SK-N-SH treated with all-trans-retinoic acid at 6 μM for 48 hours (cell line): ENCODE data around the gene RNF215.

Experiments used
- ATAC-seq: fragments of 200-7000 bp; cut with Tn5 transposase; 3 replicates; pipeline ENCODE4 v1.9.1; 2020; ENCODE audit warnings: mild to moderate bottlenecking, moderate library complexity
- BACH2 ChIP-seq: fragments of 250-450 bp; sonication (Bioruptor Pico); IDR thresholded peaks from 2 replicates; pipeline ENCODE4 v1.9.0; 2021; ENCODE audit warnings: mild to moderate bottlenecking, borderline replicate concordance
- CSDC2 ChIP-seq: fragments of 250-450 bp; sonication (Bioruptor Pico); IDR thresholded peaks from 2 replicates; pipeline ENCODE4 v1.5.0; 2020; ENCODE audit warnings: mild to moderate bottlenecking, moderate library complexity
- GLIS3 ChIP-seq: fragments of 250-450 bp; sonication (Bioruptor Pico); IDR thresholded peaks from 2 replicates; pipeline ENCODE4 v1.5.0; 2020; ENCODE audit warnings: mild to moderate bottlenecking, moderate library complexity
- ISL1 ChIP-seq: fragments of 250-450 bp; sonication (Bioruptor Pico); IDR thresholded peaks from 2 replicates; pipeline ENCODE4 v2.1.2; 2022; ENCODE audit warnings: mild to moderate bottlenecking, moderate library complexity
- OSR1 ChIP-seq: fragments of 250-450 bp; sonication (Bioruptor Pico); IDR thresholded peaks from 2 replicates; pipeline ENCODE4 v1.8.0; 2022; ENCODE audit warnings: moderate library complexity, mild to moderate bottlenecking, inconsistent platforms
- SNAI2 ChIP-seq: fragments of 250-450 bp; sonication (Bioruptor Pico); IDR thresholded peaks from 2 replicates; pipeline ENCODE4 v1.5.0; 2020; ENCODE audit warnings: mild to moderate bottlenecking, moderate library complexity
- TCF4 ChIP-seq: fragments of 250-450 bp; sonication (Bioruptor Pico); IDR thresholded peaks from 2 replicates; pipeline ENCODE4 v1.8.0; 2021; ENCODE audit warnings: mild to moderate bottlenecking, moderate library complexity, borderline replicate concordance
- ZFP3 ChIP-seq: fragments of 250-450 bp; sonication (Bioruptor Pico); IDR thresholded peaks from 2 replicates; pipeline ENCODE4 v1.5.0; 2020; ENCODE audit warnings: mild to moderate bottlenecking, moderate library complexity
- ZFP30 ChIP-seq: fragments of 450-650 bp; formaldehyde crosslinking; IDR thresholded peaks from 2 replicates; pipeline ENCODE4 v1.5.0; 2022; ENCODE audit warnings: mild to moderate bottlenecking, moderate library complexity
- ZNF565 ChIP-seq: fragments of 450-650 bp; formaldehyde crosslinking; conservative IDR thresholded peaks from 2 replicates; pipeline ENCODE4 v1.5.0; 2020; ENCODE audit warnings: low read depth, mild to moderate bottlenecking, moderate library complexity
- ZNF70 ChIP-seq: fragments of 450-650 bp; formaldehyde crosslinking; IDR thresholded peaks from 2 replicates; pipeline ENCODE4 v1.5.0; 2020; ENCODE audit warnings: mild to moderate bottlenecking, moderate library complexity
- TF ChIP-seq, protein P1 (sequence below): fragments of 250-450 bp; sonication (Bioruptor Pico); IDR thresholded peaks from 2 replicates; pipeline ENCODE4 v1.8.0; 2021; ENCODE audit warnings: low read depth, mild to moderate bottlenecking, moderate library complexity, borderline replicate concordance
- TF ChIP-seq, protein P2 (sequence below): fragments of 250-450 bp; sonication (Bioruptor Pico); IDR thresholded peaks from 2 replicates; pipeline ENCODE4 v1.5.1; 2020; ENCODE audit warnings: low read depth, mild to moderate bottlenecking, moderate library complexity
- TF ChIP-seq, protein P3 (sequence below): fragments of 250-450 bp; sonication (Bioruptor Pico); IDR thresholded peaks from 2 replicates; pipeline ENCODE4 v1.8.0; 2020; ENCODE audit warnings: mild to moderate bottlenecking, moderate library complexity, borderline replicate concordance
- TF ChIP-seq, protein P4 (sequence below): fragments of 250-450 bp; sonication (Bioruptor Pico); IDR thresholded peaks from 2 replicates; pipeline ENCODE4 v1.5.0; 2020; ENCODE audit warnings: mild to moderate bottlenecking, moderate library complexity

Gene RNF215

DNA sequence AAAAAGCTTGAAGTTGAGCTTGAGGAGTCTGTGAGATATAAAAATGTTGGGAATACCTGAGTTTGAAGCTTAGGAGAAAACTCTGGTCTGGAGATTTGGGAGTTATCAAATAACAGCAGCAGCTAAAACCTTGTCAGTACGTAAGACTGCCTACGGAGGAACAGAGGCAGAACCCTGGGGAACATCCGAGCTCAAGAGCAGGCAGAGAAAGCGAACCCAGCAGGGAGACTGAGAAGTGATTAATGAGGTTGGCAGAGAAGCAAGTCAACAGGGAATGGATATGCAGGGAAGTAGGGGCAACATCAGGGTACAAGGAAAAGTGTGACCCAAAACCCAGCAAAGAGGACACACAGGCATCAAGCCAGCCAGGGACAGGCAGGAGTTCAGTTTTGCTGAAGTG, 25.8 kb upstream of the RNF215 start:
- TF ChIP-seq, protein P1, sequence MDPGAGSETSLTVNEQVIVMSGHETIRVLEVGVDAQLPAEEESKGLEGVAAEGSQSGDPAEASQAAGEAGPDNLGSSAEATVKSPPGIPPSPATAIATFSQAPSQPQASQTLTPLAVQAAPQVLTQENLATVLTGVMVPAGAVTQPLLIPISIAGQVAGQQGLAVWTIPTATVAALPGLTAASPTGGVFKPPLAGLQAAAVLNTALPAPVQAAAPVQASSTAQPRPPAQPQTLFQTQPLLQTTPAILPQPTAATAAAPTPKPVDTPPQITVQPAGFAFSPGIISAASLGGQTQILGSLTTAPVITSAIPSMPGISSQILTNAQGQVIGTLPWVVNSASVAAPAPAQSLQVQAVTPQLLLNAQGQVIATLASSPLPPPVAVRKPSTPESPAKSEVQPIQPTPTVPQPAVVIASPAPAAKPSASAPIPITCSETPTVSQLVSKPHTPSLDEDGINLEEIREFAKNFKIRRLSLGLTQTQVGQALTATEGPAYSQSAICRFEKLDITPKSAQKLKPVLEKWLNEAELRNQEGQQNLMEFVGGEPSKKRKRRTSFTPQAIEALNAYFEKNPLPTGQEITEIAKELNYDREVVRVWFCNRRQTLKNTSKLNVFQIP (CRISPR knock-in tag), result no peak
- TF ChIP-seq, protein P2, sequence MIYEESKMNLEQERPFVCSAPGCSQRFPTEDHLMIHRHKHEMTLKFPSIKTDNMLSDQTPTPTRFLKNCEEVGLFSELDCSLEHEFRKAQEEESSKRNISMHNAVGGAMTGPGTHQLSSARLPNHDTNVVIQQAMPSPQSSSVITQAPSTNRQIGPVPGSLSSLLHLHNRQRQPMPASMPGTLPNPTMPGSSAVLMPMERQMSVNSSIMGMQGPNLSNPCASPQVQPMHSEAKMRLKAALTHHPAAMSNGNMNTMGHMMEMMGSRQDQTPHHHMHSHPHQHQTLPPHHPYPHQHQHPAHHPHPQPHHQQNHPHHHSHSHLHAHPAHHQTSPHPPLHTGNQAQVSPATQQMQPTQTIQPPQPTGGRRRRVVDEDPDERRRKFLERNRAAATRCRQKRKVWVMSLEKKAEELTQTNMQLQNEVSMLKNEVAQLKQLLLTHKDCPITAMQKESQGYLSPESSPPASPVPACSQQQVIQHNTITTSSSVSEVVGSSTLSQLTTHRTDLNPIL (CRISPR knock-in tag), result no peak
- TF ChIP-seq GLIS3 (CRISPR knock-in tag), result no peak
- TF ChIP-seq ISL1 (CRISPR knock-in tag), result no peak
- no peak for TF ChIP-seq ZFP30 (CRISPR knock-in tag)
- no peak for TF ChIP-seq ZNF70
- TF ChIP-seq BACH2, result no peak
- TF ChIP-seq, protein P3, sequence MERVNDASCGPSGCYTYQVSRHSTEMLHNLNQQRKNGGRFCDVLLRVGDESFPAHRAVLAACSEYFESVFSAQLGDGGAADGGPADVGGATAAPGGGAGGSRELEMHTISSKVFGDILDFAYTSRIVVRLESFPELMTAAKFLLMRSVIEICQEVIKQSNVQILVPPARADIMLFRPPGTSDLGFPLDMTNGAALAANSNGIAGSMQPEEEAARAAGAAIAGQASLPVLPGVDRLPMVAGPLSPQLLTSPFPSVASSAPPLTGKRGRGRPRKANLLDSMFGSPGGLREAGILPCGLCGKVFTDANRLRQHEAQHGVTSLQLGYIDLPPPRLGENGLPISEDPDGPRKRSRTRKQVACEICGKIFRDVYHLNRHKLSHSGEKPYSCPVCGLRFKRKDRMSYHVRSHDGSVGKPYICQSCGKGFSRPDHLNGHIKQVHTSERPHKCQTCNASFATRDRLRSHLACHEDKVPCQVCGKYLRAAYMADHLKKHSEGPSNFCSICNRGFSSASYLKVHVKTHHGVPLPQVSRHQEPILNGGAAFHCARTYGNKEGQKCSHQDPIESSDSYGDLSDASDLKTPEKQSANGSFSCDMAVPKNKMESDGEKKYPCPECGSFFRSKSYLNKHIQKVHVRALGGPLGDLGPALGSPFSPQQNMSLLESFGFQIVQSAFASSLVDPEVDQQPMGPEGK (CRISPR knock-in tag), result no peak
- TF ChIP-seq, protein P4, sequence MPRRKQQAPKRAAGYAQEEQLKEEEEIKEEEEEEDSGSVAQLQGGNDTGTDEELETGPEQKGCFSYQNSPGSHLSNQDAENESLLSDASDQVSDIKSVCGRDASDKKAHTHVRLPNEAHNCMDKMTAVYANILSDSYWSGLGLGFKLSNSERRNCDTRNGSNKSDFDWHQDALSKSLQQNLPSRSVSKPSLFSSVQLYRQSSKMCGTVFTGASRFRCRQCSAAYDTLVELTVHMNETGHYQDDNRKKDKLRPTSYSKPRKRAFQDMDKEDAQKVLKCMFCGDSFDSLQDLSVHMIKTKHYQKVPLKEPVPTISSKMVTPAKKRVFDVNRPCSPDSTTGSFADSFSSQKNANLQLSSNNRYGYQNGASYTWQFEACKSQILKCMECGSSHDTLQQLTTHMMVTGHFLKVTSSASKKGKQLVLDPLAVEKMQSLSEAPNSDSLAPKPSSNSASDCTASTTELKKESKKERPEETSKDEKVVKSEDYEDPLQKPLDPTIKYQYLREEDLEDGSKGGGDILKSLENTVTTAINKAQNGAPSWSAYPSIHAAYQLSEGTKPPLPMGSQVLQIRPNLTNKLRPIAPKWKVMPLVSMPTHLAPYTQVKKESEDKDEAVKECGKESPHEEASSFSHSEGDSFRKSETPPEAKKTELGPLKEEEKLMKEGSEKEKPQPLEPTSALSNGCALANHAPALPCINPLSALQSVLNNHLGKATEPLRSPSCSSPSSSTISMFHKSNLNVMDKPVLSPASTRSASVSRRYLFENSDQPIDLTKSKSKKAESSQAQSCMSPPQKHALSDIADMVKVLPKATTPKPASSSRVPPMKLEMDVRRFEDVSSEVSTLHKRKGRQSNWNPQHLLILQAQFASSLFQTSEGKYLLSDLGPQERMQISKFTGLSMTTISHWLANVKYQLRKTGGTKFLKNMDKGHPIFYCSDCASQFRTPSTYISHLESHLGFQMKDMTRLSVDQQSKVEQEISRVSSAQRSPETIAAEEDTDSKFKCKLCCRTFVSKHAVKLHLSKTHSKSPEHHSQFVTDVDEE (CRISPR knock-in tag), result no peak
- no peak for TF ChIP-seq ZFP3
- no peak for ATAC-seq

DNA sequence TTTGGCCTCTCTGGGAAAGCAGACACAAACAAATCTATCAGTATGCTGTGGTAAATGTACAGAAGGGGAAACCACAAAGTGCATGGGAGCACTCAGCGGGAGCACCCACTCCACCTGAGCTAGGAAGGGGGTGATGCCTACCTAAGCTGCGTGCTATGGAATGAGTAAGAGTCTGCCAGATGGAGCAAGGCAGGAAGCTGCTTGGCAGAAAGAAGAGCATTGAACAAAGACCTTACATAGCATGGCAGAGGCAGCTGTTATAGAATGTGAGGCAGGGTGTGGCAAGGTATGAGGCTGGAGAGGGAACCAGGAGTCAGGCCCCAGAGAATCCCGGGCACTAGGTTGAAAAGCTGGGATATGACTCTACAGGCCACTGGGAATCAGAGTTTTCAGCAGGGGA, 24.6 kb upstream of the RNF215 start:
- TF ChIP-seq, protein P2 (CRISPR knock-in tag), result no peak
- no peak for TF ChIP-seq TCF4
- TF ChIP-seq ZNF70, result no peak
- no peak for TF ChIP-seq GLIS3 (CRISPR knock-in tag)
- no peak for TF ChIP-seq ZFP3
- TF ChIP-seq ZNF565 (CRISPR knock-in tag), result no peak
- TF ChIP-seq OSR1 (CRISPR knock-in tag), result no peak
- TF ChIP-seq SNAI2 (CRISPR knock-in tag), result no peak
- ATAC-seq, result no peak

DNA sequence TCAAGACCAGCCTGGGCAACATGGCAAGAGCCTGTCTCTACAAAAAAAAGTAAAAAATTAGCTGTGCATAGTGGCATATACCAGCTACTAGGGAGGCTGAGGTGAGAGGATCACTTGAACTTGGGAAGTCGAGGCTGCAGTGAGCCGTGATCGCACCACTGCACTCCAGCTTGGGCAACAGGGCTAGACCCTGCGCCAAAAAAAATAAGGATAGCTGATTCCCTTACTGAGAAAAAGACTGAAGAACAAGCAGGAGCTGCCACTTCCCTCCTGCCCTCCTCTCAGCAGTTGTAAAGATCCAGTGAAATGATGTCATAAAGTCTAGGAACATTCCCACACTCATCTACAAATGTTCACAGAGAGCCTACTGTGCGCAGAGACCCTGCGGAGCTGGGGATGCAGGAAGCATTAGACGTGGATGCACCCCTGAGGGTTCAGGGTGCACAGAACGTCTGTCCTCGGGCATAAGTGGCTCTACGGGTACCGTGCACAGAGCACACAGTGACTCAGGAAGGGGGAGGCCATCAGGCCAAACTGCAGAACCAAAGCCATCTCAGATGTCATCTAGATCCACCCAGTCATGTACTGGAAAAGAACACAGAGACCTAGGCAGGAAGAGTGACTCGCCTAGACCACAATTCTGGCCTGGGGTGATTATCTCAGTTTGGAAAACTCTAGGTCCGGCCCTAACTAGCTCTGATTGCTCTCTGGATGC, 21.3 kb upstream of the RNF215 start:
- ATAC-seq, result peak; percentile 65

More for the DNA sequence above, 21.3 kb upstream of the RNF215 start:
- TF ChIP-seq, protein P3 (CRISPR knock-in tag), result no peak
- TF ChIP-seq CSDC2 (CRISPR knock-in tag) (no peak), OSR1 (CRISPR knock-in tag) (no peak), ZFP30 (CRISPR knock-in tag) (no peak), GLIS3 (CRISPR knock-in tag) (no peak), ISL1 (CRISPR knock-in tag) (no peak)
- TF ChIP-seq, protein P4 (CRISPR knock-in tag), result no peak
